Stomach (tissue), 9 donors: Measurements from ENCODE around the gene COL25A1. TPM values are rescaled to one million over a fixed set of nuclear protein-coding genes. Genes with fewer than 3 reads are reported as not detected.

Experiments used
- DNase-seq, 2 donors: peaks; one replicate each; pipeline versions ENCODE4 v3.0.0 to v3.0.0-alpha.2; 2013 to 2019
- H3K27ac ChIP-seq, 5 donors: fragments of 200-600 bp in 4 of 5; sonication (generic) in 4 of 5; one replicate each; pipeline ENCODE4 v1.5.1; 2013 to 2019; ENCODE audit warnings: mild to moderate bottlenecking in 1 of 5, moderate library complexity in 1 of 5
- H3K27me3 ChIP-seq, 3 donors: fragments of 200-600 bp; sonication (generic); one replicate each; pipeline ENCODE4 v1.5.1; 2017 to 2019; ENCODE audit warnings: mixed run types in 1 of 3
- H3K36me3 ChIP-seq, 4 donors: fragments of 200-600 bp; sonication (generic); 1 replicate in 3 of 4; 2 replicates in 1 of 4; pipeline ENCODE4 v1.5.1; 2016 to 2019
- H3K4me1 ChIP-seq, 4 donors: fragments of 200-600 bp; sonication (generic); one replicate each; pipeline ENCODE4 v1.5.1; 2016 to 2019
- H3K4me3 ChIP-seq, 4 donors: fragments of 200-600 bp; sonication (generic) in 3 of 4; one replicate each; pipeline ENCODE4 v1.5.1; 2016 to 2019; ENCODE audit warnings: mild to moderate bottlenecking in 1 of 4
- H3K9me3 ChIP-seq, 4 donors: fragments of 200-600 bp; sonication (generic); one replicate each; pipeline ENCODE4 v1.5.1; 2016 to 2019
- EP300 ChIP-seq: sonication (generic); formaldehyde crosslinking; IDR thresholded peaks from one replicate; pipeline ENCODE4 v1.6.1; 2017; ENCODE audit warnings: antibody characterized with exemption
- POLR2A ChIP-seq, 4 donors: fragments of 450-650 bp; IDR thresholded peaks; one replicate each; pipeline ENCODE4 v1.6.1; 2016; ENCODE audit warnings: antibody characterized with exemption in 4 of 4, control low read depth in 2 of 4, mild to moderate bottlenecking in 1 of 4, moderate library complexity in 1 of 4
- POLR2AphosphoS5 ChIP-seq, 3 donors: sonication (generic); formaldehyde crosslinking; IDR thresholded peaks; one replicate each; pipeline ENCODE4 v1.6.1; 2016; ENCODE audit warnings: antibody characterized with exemption in 3 of 3
- WGBS, 5 donors: extraction: QIAGEN DNeasy Blood & Tissue Kit in 3 of 5; methylation state at CpG; one replicate each; pipeline versions ENCODE4 v1.1.5 to v1.1.7; 2013 to 2018; 5-methylcytosine and 5-hydroxymethylcytosine counted together
- intact Hi-C: fragments of 100-400 bp; cut with DNase I; formaldehyde crosslinking; loops from one replicate; pipeline ENCODE4 v1.15.1; 2023; ENCODE audit warnings: low total_unique reads
- polyA plus RNA-seq, 3 donors: library from polyadenylated mRNA; stranded (reverse); fragments of 200-250 nt; gene quantifications; one replicate each; pipeline ENCODE4 v1.2.3, GENCODE V29; 2013
- total RNA-seq, 5 donors: library from RNA; depleted of rRNA; stranded (reverse); fragments of >200 nt; gene quantifications; one replicate each; pipeline versions ENCODE4 v1.1.0 to v1.2.3, GENCODE V29; 2014 to 2016
- TF ChIP-seq, protein P1 (sequence below), 7 experiments: fragments of 450-650 bp in 4 of 7; fragments of 200-600 bp in 3 of 7; sonication (generic) in 3 of 7; IDR thresholded peaks; one replicate each; pipeline ENCODE4 v1.5.1; 2016 to 2019; ENCODE audit warnings: antibody characterized with exemption in 7 of 7, control low read depth in 2 of 7, mild to moderate bottlenecking in 1 of 7
- donor health status: healthy with polysubstance abuse.
- donor health status: Bipolar disorder and iron deficiency.
- donor health status: healthy.

COL25A1 gene
- total and polyA plus RNA-seq, 8 donors = 0.10 to 4.1 (median 1.5) TPM; not detected in 5

- WGBS, 5 donors = 20 to 35% (median 33%) methylated on average over 1 of the region's 1 CpG
Measured at GRCh38 chr4:109125084-109125483, 177.4 kb downstream of the COL25A1 start.

DNA sequence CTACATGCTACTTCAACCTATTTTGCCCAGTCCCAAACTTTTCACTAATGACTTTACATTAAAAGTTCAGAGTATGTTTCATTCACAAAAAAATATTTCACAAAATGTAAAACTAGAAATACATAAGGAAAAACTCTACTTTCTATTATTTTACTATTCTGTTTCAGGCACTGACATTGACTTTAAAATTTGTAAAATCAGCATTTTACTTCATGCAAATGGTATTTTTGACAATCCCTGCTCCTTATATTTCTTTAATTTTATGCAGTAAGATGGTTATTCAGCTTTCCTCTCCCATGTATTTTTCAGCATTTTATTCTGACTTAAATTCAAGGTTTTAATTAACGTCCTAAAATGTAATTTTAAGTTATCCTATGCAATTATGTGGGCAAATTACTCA lies 178.5 kb downstream of the COL25A1 start:
- Histone ChIP-seq H3K27ac (no peak overlapping the region), H3K36me3 (no peaks in the 10 kb centered on the region), H3K9me3 (peaks cover 0 to 7% (median 3%) of the 10 kb centered on the region in 4 donors), H3K4me1 (no peaks in the 10 kb centered on the region), H3K4me3 (no peak overlapping the region), H3K27me3 (no peaks in the 10 kb centered on the region)
- 35 to 71% (median 56%) methylated on average over 1 of the region's 1 CpG for WGBS, 5 donors
- TF ChIP-seq EP300 (no peak), POLR2AphosphoS5 (IDR thresholded peaks at IDR 0.05) (no peak), POLR2A (IDR thresholded peaks at IDR 0.05) (no peak)
- TF ChIP-seq, protein P1, sequence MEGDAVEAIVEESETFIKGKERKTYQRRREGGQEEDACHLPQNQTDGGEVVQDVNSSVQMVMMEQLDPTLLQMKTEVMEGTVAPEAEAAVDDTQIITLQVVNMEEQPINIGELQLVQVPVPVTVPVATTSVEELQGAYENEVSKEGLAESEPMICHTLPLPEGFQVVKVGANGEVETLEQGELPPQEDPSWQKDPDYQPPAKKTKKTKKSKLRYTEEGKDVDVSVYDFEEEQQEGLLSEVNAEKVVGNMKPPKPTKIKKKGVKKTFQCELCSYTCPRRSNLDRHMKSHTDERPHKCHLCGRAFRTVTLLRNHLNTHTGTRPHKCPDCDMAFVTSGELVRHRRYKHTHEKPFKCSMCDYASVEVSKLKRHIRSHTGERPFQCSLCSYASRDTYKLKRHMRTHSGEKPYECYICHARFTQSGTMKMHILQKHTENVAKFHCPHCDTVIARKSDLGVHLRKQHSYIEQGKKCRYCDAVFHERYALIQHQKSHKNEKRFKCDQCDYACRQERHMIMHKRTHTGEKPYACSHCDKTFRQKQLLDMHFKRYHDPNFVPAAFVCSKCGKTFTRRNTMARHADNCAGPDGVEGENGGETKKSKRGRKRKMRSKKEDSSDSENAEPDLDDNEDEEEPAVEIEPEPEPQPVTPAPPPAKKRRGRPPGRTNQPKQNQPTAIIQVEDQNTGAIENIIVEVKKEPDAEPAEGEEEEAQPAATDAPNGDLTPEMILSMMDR (IDR thresholded peaks at IDR 0.05) = no peak
- no peak for DNase-seq
- intact Hi-C loops = no loop called here

More at GRCh38 chr4:109125084-109125483, 177.4 kb downstream of the COL25A1 start:
- peaks cover 0 to 5% (median 2%) of the 10 kb centered on the region in 4 donors for H3K9me3 ChIP-seq
- no peaks in the 10 kb centered on the region for H3K4me1 ChIP-seq
- H3K27me3 ChIP-seq = no peaks in the 10 kb centered on the region
- no peak for DNase-seq
- no peak overlapping the region for H3K4me3 ChIP-seq
- intact Hi-C loops = no loop called here
- TF ChIP-seq POLR2A (IDR thresholded peaks at IDR 0.05) = no peak
- no peak for TF ChIP-seq EP300
- TF ChIP-seq, protein P1 (IDR thresholded peaks at IDR 0.05) = no peak
- no peak for TF ChIP-seq POLR2AphosphoS5 (IDR thresholded peaks at IDR 0.05)
- H3K27ac ChIP-seq = no peak overlapping the region
- no peaks in the 10 kb centered on the region for H3K36me3 ChIP-seq

GRCh38 chr4:109121561-109121960 lies 180.9 kb downstream of the COL25A1 start:
- WGBS, 5 donors = 89 to 96% (median 95%) methylated on average over 1 of the region's 1 CpG
- DNase-seq = no peak
- Histone ChIP-seq H3K4me3 (no peak overlapping the region), H3K36me3 (no peaks in the 10 kb centered on the region), H3K27ac (no peak overlapping the region), H3K9me3 (peaks cover 0 to 7% (median 3%) of the 10 kb centered on the region in 4 donors), H3K4me1 (no peaks in the 10 kb centered on the region), H3K27me3 (no peaks in the 10 kb centered on the region)
- no peak for TF ChIP-seq POLR2AphosphoS5 (IDR thresholded peaks at IDR 0.05)
- TF ChIP-seq, protein P1 (IDR thresholded peaks at IDR 0.05) = no peak
- no peak for TF ChIP-seq EP300
- TF ChIP-seq POLR2A (IDR thresholded peaks at IDR 0.05) = no peak
- intact Hi-C loops = no loop called here

- H3K27ac ChIP-seq = no peak overlapping the region
- no peak overlapping the region for H3K4me3 ChIP-seq
- H3K36me3 ChIP-seq = no peaks in the 10 kb centered on the region
- no peak for DNase-seq
- TF ChIP-seq POLR2AphosphoS5 (IDR thresholded peaks at IDR 0.05) = no peak
- TF ChIP-seq, protein P1 (IDR thresholded peaks at IDR 0.05) = no peak
- no peak for TF ChIP-seq POLR2A (IDR thresholded peaks at IDR 0.05)
- no peak for TF ChIP-seq EP300
- WGBS, 5 donors = 76 to 98% (median 93%) methylated on average over 1 of the region's 1 CpG
- H3K9me3 ChIP-seq = peaks cover 0 to 7% (median 3%) of the 10 kb centered on the region in 4 donors
- no peaks in the 10 kb centered on the region for H3K4me1 ChIP-seq
- H3K27me3 ChIP-seq = no peaks in the 10 kb centered on the region
- intact Hi-C loops = no loop called here
Measured at GRCh38 chr4:109119852-109120251, 182.6 kb downstream of the COL25A1 start.
